ENCODE results near the gene SPATA19.

The SPATA19 gene

DNA sequence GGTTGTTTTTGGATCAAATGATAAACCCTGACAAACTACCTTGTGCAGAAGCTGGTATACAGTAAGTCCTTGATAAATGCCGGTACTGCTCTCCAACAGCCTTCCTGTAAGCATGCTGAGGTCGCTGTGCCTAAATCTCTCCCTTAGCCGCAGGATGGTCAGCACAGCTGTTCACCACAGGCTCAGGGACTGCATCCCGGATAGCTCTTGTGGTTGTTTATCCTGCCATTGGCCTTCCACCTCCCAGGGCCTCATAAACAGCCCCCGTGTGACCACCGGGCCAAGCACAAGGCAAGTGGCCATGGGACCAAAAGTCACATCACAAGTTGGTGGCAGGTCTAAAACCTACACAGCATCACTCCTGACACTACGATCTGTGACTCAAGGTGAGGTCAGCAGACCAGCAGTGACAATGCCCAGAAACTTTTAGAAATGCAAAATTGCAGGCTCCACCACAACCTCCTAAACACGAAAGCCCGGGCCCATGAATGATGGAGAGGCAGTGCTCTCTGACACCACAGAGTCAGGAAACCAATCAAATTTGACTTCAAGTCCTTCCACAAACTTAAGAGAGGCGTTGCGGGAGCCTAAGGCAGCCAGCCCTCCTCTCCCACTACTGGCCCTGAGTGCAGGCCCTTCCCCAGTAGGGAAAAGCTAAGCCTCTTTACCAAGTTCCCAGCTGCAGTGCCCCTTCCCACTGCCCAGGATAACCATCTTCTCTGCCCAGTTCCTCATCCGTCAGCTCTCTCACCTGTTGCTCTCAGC lies 3.9 kb downstream of the SPATA19 start:
- TF ChIP-seq, protein P1, sequence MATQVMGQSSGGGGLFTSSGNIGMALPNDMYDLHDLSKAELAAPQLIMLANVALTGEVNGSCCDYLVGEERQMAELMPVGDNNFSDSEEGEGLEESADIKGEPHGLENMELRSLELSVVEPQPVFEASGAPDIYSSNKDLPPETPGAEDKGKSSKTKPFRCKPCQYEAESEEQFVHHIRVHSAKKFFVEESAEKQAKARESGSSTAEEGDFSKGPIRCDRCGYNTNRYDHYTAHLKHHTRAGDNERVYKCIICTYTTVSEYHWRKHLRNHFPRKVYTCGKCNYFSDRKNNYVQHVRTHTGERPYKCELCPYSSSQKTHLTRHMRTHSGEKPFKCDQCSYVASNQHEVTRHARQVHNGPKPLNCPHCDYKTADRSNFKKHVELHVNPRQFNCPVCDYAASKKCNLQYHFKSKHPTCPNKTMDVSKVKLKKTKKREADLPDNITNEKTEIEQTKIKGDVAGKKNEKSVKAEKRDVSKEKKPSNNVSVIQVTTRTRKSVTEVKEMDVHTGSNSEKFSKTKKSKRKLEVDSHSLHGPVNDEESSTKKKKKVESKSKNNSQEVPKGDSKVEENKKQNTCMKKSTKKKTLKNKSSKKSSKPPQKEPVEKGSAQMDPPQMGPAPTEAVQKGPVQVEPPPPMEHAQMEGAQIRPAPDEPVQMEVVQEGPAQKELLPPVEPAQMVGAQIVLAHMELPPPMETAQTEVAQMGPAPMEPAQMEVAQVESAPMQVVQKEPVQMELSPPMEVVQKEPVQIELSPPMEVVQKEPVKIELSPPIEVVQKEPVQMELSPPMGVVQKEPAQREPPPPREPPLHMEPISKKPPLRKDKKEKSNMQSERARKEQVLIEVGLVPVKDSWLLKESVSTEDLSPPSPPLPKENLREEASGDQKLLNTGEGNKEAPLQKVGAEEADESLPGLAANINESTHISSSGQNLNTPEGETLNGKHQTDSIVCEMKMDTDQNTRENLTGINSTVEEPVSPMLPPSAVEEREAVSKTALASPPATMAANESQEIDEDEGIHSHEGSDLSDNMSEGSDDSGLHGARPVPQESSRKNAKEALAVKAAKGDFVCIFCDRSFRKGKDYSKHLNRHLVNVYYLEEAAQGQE (IDR thresholded peaks at IDR 0.05; ENCODE audit: insufficient read depth in 1 of 2, low read depth in 2 of 2, low read length in 2 of 2), result no peak
- TF ChIP-seq SIN3A (IDR thresholded peaks at IDR 0.05; ENCODE audit: borderline replicate concordance, insufficient read depth, low read length) (no peak), FOXP2 (optimal IDR thresholded peaks at IDR 0.05; ENCODE audit: borderline replicate concordance, extremely low read depth, extremely low read length, insufficient read depth) (no peak), POLR2AphosphoS5 (IDR thresholded peaks at IDR 0.05; ENCODE audit: low read depth, low read length) (no peak), TAF1 (IDR thresholded peaks at IDR 0.05; ENCODE audit: borderline replicate concordance, insufficient read depth, low read length) (no peak)

DNA sequence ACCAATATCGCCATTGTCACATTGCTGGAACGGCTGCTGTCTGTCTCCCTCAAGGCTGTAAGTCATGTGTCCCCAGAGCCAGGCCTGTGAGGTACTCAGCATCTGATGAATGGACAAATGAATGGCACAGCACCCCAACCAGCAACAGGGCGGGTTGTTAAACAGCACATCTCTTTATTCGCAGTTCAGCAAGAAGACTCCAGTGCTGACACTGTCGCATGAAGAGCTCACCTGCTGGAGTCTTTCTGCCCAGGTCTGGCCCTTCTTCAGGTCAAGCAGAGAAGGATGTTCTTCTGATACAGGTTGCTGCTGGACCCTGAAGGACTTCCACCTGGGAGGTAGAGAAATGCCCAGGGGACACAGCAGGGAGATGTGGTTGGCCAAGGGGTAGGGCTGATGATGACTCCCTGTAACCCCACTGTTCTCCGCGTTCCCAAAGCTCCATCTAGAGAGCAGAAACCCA lies 4.8 kb downstream of the SPATA19 start:
- no peak for TF ChIP-seq FOXP2 (optimal IDR thresholded peaks at IDR 0.05; ENCODE audit: borderline replicate concordance, extremely low read depth, extremely low read length, insufficient read depth)
- TF ChIP-seq TAF1 (IDR thresholded peaks at IDR 0.05; ENCODE audit: borderline replicate concordance, insufficient read depth, low read length), result no peak
- TF ChIP-seq POLR2AphosphoS5 (IDR thresholded peaks at IDR 0.05; ENCODE audit: low read depth, low read length), result no peak
- no peak for TF ChIP-seq SIN3A (IDR thresholded peaks at IDR 0.05; ENCODE audit: borderline replicate concordance, insufficient read depth, low read length)
- TF ChIP-seq, protein P1 (IDR thresholded peaks at IDR 0.05; ENCODE audit: insufficient read depth in 1 of 2, low read depth in 2 of 2, low read length in 2 of 2), result no peak

DNA sequence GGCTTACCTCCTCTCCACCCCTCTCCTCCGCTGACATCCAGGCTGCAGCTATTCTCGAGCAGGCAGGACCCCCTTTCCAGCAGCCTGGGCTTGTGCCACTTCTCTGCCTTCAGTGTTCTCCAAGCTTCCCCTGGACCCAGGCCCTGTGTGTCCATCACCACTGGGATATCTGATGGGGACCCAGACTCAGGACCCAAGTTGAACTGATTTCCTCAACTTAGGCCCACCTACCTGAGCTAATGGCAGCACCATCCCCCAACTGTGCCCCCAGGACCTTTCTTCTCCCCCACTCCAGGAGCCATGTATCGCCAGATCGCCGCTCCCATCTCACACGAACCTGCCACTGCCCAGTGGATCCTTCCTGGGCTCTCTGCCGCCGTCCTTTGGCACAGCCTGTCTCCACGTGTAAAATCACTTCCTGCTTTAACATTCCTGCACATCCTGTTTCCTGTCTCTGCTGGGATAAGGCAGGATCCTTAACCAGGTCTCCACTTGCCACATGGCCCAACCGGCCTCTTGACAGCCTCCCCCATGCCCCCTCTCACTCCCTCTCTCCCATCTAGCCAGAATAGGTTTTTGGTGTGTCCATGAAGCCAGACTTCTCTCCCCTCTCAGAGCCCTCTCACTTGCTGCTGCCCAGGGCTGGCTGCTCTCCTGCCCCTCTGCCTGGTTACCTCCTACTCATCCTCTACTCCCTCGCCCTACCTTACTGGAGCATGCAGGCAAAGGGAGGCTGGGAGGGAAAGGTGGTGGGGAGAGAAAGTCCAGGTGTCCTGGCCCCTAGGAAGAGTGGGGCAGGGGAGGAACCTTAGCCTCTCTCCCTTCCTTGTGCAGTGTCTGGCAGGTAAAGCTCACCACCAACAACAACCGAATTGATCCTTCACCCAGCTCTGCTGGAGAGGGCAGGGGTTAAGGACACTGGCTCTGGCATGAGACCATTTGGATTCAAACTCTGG lies 9.4 kb downstream of the SPATA19 start:
- TF ChIP-seq SIN3A (IDR thresholded peaks at IDR 0.05; ENCODE audit: borderline replicate concordance, insufficient read depth, low read length), result no peak
- no peak for TF ChIP-seq FOXP2 (optimal IDR thresholded peaks at IDR 0.05; ENCODE audit: borderline replicate concordance, extremely low read depth, extremely low read length, insufficient read depth)
- TF ChIP-seq, protein P1 (IDR thresholded peaks at IDR 0.05; ENCODE audit: insufficient read depth in 1 of 2, low read depth in 2 of 2, low read length in 2 of 2), result no peak
- TF ChIP-seq TAF1 (IDR thresholded peaks at IDR 0.05; ENCODE audit: borderline replicate concordance, insufficient read depth, low read length), result no peak
- no peak for TF ChIP-seq POLR2AphosphoS5 (IDR thresholded peaks at IDR 0.05; ENCODE audit: low read depth, low read length)

DNA sequence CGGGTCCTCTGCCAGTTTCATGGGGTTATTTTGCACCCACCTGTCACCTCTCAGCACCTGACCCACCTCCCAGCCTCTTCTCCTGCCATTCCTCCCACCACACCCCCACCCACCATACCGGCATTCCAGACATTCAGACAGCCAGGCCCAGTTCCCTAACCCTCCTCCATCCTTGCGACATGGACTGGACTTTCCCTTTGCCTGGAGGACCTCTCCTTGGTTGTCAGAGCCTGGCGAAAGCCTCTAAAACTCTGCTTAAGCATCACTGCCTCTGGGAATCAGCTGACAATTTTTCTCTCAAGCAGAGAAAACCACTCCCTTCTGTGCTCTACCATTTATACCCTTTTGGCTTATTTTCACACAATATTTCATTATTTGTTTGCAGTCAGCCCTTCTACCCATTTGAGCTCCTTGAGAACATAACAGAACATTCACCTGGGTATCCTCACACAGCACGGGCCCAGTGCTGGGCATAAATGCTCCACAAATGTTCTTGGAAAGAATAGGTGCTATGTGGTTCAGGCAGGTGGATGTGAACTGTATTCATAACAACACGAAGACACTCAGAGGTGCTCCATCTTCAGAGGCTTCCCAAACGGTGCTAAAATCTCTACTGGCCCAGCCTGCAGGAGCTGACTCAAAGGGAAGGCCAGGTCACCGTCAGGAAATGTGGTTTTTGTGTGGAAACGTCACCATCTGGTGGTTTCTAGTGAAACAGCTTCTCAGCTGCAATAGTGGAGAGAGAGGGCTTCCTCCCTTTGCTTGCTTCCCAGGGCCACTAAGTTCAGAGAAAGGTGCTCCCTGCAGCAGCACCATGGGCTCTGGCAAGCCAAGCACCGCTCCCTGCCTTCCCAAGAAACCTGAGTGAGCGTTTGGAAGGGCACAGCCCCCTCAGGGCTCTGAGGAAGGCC lies 10.4 kb downstream of the SPATA19 start:
- TF ChIP-seq SIN3A (IDR thresholded peaks at IDR 0.05; ENCODE audit: borderline replicate concordance, insufficient read depth, low read length) (no peak), TAF1 (IDR thresholded peaks at IDR 0.05; ENCODE audit: borderline replicate concordance, insufficient read depth, low read length) (no peak), FOXP2 (optimal IDR thresholded peaks at IDR 0.05; ENCODE audit: borderline replicate concordance, extremely low read depth, extremely low read length, insufficient read depth) (no peak), POLR2AphosphoS5 (IDR thresholded peaks at IDR 0.05; ENCODE audit: low read depth, low read length) (no peak)
- TF ChIP-seq, protein P1 (IDR thresholded peaks at IDR 0.05; ENCODE audit: insufficient read depth in 1 of 2, low read depth in 2 of 2, low read length in 2 of 2), result no peak

Measured in PFSK-1 (cell line).